DND-41 (cell line): ENCODE data around the gene S100A14.

Source experiments
- CTCF ChIP-seq: IDR thresholded peaks from 2 replicates; pipeline ENCODE4 v1.5.1; 2012; ENCODE audit warnings: borderline replicate concordance, low read length, moderate library complexity, mild to moderate bottlenecking; ENCODE audit not compliant: poor library complexity, severe bottlenecking; ENCODE audit errors: extremely low read depth
- EZH2 ChIP-seq: IDR thresholded peaks from 3 replicates; pipeline ENCODE4 v1.6.1; 2012; ENCODE audit warnings: borderline replicate concordance, low read depth, mild to moderate bottlenecking, moderate library complexity, low read length, inconsistent platforms; ENCODE audit not compliant: severe bottlenecking

- TF ChIP-seq CTCF (no peak), EZH2 (no peak)
Observed at GRCh38 chr1:153629971-153630370, 13.8 kb upstream of the S100A14 start.
